HG03025 (cell line): Measurements from ENCODE around the gene DHX36.
A peak's percentile ranks its signal among the peaks of the same experiment; 100 is the strongest.

Experiments
- ATAC-seq: cut with Tn5 transposase; IDR thresholded peaks from one replicate; pipeline ENCODE4 v1.9.1; 2021; ENCODE audit warnings: mild to moderate bottlenecking, moderate library complexity; ENCODE audit not compliant: unreplicated experiment, low FRiP score

The DHX36 gene

DNA sequence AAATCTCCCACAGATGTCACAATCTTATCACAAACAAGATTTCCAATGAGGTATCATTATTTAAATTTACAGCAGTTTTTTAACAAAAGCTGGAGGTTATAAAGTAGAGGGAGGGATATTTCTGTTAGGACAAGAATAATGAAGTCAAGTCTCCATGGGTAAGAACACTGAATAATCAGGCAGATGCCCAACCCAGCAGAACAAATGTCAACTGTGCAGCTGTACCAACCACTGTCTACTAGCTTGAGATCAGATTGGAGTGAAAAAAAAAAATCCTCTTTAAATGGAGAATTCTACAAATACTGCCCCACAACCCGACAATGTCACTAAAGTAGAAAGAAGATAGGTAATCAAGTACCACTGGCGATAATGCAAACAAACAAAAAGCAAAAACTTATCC lies 30.3 kb downstream of the DHX36 start:
- no peak for ATAC-seq

DNA sequence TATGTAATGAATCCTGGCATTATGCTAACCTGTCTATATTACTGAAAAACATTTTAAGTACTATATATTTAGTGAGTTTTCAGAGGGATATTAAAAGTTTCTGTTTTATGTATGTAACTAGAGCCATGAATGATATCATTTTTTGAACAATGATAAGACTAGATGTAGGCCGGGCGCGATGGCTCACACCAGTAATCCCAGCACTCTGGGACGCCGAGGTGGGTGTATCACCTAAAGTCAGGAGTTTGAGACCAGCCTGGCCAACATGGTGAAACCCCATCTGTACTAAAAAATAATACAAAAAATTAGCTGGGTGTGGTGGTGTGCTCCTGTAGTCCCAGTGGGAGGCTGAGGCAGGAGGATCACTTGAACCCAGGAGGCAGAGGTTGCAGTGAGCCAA lies 34.1 kb downstream of the DHX36 start:
- no peak for ATAC-seq

DNA sequence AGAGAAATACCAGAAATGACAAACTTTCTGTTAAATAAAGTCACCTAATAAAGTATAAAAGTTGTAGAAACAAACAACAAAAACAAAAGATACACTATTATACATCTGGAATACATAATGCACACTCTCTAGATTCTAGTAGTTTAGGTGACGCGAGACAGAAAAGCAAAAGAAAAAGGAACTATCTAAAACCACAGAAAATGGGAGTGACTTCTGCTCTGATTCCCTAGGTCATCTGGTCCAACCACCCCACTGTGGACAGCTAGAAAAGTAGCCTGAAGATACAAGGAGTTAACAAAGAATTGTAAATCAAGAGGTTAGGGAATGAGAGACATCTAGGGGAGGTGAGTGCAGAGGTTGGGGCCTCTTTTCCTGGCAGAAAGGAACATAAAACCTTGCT lies 39.1 kb downstream of the DHX36 start:
- ATAC-seq: no peak

DNA sequence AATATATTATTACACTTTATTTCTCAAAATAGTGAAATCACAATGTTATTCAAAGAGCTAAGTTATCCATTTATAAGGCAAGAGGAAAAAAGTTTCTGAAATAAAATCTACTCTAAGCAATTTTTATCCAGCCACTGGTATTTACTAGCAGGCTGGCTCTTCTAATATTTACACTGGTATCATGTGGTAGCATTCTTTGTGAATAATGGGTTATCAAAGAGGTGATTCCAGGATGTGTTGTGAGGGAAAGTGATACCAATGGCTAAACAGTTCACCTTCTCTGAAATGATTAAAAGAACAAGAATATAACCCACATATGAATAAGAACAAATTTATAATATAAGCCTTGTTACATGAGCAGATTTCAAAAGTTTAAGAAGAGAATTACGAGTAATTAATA lies 44.1 kb downstream of the DHX36 start:
- no peak for ATAC-seq

DNA sequence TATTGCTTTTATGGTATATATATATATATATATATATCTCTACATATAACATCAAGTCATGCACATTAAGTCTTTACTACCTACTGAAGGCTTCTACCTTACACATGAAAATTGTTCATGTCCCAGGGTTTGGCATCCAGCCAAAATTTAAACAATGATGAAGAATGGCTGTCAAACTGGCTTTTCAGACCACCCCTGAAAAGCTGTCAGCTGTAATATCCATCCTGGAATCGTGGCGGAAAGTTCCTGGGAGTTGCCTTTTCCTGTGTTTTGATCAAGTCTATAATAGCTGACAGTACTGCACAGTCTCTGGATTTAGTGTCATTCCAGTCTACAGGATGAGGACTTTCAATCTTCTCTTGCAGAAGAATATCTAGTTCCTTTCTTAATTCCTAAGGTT lies 48.3 kb downstream of the DHX36 start:
- ATAC-seq: no peak

DNA sequence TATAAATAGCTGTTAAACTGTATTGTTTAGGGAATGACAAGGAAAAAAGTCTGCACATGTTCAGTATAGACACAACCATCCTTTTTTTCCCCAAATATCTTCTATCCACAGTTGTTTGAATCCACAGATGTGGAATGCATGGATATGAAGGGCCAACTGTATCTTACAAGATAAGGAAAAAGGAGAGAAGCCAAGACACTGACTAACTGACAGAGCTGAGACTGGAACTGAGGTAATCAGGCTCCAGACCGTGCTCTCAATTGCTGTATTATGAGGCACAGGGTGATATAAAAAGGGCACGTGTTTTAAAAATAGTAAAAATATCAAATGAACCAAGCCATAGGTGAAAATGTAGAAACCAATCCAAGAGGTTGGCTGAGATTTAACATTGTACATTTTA lies 49.0 kb downstream of the DHX36 start:
- ATAC-seq: no peak

DNA sequence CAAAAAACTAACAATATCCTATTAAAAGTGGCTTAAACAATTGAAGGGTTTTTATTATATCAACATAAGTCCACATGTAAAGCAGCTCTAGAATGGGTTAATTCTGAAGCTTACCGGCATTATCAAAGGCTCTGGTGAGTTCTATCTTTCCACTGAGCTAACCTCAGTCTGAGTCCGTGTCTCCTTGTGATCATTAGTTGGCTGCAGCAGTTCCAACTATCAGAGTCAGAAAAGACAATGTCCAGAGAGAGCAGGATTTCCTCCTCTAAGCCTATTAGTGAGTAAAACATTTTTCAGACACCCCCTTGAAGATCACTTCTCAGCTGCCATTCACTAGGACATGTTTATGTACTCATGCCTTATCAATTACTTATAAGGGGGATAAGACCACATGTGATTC lies 49.9 kb downstream of the DHX36 start:
- ATAC-seq: no peak

DNA sequence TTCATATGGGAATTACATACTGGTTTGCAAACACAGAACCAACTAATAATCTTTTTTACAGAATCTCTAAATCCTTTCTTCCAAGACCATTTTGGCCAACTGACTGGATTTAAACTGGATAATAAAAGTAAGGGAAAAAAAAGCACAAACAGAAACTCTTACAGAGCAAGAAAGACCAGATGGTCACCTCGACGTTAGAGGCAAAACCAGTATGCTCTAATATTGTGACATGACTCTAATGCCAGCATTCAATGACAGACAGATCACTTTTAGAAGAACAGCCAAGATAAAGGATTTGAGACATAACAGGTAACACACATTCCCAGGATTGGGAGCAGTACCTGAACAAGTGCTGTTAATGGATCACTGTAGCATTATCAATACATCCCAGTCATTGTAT lies 50.9 kb downstream of the DHX36 start:
- no peak for ATAC-seq

DNA sequence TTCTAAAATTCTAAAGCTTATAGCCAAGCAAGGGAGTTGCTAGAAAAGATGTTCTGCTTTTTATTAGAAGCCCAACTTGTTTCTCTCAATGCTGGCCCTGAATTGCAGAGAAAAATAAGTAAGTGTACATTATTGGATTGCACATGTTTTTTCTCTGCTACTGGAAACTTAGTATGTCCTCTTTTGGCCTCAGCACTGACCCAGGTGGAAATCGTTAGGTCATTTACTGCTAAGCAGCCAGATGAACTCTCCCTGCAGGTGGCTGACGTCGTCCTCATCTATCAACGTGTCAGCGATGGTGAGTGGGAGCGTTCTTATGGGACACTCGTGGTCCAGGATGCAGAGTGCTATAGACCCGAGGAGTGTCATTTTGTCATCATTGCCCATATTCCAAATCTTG lies 69.8 kb downstream of the DHX36 start:
- ATAC-seq: no peak

DNA sequence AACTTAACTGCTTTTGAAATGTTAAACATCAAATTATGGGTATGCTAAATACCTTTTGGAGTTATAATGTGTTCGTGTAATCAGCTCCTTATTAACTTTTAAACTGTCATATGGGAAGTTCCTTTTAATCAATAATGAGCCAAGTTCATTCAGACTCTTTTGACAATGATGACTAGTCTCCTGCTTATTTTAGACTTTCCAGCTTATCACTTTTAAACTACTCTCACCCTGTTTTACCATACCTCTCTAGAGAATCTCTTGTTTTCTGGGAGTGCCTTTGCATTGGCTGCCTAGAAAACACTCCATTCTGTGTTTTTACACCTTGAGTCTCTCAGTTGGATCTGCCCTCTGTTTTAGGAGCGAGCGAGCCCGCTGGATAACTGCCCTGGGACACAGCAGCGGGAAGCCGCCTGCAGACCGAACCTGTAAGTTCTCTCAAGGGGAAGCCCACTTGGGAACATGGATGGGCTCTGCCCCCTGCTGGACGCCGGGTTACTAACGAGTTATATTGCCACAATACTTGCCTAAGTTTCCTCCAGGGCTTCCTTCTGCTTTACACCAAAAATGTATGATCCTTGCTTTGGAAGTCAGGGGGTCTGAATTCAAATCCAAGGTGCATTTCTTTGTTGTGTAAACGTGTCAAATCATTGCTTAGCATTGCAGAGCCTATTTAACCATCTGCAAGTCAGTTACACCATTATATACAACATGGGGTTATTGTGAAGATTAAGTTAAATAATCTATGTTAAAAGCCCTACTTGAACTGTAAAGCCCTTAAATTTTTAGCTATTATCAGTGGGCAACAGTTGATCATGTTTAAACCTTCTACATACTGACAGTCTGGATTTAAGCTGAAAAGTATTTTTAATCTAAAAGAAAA lies 71.3 kb downstream of the DHX36 start:
- peak; percentile 95 for ATAC-seq

DNA sequence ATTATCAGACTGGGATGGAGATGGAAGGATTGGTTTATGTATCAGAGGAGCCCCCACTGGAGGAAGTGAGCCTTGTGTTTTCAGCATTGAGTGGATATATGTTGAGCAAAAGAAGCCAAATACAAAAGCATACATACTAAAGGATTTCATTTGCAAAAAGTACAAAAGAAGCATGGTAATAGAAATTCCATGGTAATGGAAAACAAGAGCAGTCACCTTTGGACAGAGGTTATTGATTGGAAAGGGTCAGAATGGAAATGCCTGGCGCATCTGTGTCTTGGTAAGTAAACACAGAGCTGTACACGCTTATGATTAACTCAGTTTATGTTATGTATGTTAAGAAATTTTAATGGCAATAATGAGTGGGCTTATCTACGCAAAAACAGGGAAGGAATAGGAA lies 72.7 kb downstream of the DHX36 start:
- no peak for ATAC-seq

DNA sequence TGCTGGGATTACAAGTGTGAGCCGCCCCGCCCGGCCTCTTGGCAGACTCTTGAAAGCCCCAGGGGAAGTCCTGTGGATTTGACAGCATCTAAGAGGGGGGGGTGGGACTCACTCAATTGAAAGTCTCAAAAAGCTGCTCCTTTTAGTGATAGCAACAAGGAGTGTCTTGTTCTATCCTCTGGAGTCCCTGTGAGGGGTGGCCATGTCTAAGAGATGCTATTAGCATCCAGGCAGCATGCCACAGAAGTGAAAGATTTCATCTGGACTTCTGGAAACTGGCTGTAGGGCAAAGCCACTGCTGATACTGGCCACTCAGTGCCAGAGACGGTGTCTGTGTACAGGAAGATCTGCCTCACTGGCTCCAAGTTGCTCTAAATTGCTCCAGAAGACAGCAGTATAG lies 74.0 kb downstream of the DHX36 start:
- no peak for ATAC-seq

DNA sequence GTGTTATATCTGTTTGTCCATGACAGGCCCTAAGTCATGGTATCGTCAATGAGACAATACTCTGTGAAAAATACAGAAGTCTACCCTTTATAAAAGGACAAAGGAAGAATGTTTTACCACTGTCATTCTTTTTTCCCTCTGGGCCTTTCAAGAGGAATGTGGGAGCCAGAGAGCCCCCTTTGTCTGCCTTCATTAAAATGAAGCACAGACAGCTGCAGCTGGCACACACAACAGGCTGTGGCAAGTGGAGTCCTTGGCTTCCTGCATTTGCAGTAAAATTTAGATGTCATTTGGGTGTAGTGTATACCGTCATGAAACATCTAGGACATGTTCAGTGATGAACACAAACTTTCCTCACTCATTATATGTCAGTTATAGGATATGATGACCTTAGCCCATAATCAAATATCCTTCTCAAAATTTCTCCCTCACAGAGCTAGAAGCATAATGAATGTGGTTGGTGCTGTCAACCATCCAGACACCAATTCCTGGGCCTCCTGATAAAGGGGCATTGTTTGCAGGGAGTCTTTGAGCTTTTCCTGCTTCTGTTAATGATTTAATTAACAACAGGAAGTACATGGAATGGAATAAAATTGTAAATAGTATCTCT lies 76.4 kb downstream of the DHX36 start:
- no peak for ATAC-seq

DNA sequence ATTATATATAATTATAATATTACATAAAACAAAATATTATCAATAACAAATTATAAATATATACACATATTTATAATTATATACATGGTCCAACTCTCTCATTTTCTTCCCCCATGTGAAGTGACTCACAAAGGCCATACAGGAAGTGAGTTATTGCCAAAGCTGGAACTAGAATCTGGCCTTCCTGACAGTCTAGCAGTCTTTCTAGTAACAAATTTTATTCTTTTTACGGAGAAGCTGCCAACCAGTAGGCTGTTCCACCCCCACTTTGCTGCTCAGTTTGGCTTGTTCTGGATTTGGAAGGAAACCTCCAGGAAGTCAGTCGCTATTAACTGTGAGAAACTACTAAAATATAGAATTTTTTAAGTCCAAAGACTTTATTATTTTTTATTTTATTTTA lies 79.6 kb downstream of the DHX36 start:
- ATAC-seq: no peak

DNA sequence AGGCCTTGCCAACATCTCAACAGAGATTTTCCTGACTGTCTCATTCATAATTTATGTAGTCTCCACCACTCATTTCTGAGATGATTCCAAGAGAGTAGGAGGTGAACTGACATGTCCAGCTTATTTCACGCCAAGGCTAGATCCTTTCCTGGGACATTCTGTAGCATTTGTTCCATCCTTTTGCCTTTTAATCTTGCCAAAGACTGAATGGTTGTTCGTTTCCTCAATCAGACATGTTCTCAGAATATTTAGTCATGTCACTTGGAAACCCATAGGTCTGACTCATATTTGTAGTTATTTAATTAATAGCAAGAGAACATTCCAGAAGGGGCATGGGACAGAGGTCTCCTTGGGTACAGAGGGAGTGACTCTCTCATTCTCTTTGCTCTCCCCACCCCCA lies 80.9 kb downstream of the DHX36 start:
- ATAC-seq: no peak

DNA sequence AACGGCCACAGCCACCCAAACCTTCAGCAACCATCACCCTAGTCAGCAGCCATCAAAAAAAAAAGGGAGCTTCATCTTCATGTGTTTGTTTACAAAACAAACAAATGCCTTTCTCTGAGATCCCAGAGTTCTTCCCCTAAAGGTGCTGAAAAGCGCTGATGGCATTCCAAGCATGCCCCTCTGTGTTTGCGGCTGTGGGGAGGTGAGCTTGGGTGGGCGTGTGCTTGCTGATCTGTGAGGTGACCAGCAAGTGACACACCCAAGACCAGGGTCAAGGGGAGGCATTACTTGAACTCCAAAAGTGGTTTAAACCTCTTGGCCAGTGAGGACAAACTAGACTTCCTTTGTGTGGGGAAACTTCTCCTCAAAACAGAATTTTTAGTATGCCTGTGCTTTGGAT lies 81.5 kb downstream of the DHX36 start:
- ATAC-seq: no peak

DNA sequence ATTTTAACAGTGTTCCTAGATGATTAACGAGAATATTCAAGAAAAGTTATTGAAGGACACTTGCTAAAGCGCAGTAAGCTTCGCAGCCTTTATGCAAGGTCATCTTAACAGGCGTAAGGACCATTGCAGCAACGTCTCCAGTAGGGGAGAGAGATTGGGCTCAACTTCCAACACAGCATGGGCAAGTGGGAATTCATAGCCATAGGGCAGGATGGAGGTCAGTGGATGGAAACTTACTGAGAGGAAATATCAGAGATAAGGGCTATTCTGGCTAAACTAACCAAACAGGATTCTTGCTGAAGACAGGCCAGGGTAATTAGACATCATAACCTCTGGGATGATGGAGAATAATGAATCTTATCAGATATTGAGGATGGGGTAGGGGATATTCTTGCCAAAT lies 82.8 kb downstream of the DHX36 start:
- no peak for ATAC-seq

DNA sequence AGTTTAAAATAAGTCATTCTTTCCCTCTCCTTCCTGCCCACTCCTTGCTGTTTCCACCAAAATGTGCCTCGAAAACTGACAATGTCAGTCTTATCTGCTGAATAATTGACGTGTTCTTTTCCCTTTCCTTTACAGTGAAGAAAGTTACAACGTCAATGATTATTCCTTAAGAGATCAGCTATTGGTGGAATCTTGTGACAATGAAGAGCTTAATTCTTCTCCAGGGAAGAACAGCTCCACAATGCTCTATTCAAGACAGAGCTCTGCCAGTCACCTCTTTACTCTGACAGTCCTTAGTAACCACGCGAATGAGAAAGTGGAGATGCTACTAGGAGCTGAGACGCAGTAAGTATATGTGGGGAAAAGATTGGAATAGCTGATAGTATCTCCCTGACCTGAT lies 84.1 kb downstream of the DHX36 start:
- ATAC-seq: no peak

DNA sequence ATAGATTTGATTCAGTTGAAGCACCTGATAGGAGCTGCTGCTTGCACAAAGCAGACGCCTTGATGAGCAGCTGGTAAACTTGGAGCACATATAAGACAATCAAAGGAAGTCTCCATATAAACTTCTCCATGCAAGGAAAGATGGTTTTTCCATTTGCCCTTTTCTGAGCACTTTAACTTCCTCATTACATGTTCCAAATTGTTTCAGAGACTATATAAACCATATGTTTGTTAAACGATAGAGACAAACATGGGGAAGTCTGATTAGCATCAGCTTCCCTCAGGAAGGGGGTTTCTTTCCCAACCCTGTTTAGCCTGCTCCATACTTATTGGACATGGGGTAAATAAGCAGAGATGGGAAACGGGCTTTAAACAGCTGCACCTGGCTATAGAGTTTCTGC lies 88.0 kb downstream of the DHX36 start:
- no peak for ATAC-seq

DNA sequence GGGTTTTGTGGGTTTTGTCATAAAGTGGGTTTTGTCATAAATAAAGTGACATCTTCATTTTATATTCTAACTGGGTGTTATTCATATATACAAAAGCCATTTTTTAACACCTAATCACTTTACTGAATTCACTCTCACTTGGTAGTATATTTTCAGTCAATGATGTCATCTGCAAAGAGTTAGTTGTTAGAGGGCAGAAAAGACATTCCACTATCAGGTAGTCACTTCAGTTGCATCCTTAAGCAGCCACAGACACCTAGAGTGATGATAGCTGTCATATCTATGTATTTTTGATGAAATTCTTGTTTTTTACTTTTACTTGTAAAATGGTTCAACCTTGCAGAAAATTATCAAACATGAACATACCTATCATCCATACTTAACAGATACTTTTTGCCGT lies 89.0 kb downstream of the DHX36 start:
- no peak for ATAC-seq

DNA sequence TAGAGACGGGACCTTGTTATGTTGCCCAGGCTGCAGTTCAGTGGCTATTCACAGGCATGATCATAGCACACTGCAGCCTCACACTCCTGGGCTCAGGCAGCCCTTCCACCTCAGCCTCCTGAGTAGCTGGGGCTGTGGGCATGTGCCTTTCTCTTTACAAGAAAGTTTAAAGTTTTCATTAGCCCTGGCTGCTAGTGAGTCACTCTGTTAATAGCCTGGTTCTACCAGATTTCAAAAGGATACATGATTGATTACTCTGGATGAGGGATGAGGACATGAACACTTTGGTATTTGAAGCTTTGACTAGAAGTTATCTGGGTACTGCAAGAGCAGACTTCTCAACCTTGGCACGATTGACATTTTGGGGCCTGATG lies 95.1 kb downstream of the DHX36 start:
- no peak for ATAC-seq

DNA sequence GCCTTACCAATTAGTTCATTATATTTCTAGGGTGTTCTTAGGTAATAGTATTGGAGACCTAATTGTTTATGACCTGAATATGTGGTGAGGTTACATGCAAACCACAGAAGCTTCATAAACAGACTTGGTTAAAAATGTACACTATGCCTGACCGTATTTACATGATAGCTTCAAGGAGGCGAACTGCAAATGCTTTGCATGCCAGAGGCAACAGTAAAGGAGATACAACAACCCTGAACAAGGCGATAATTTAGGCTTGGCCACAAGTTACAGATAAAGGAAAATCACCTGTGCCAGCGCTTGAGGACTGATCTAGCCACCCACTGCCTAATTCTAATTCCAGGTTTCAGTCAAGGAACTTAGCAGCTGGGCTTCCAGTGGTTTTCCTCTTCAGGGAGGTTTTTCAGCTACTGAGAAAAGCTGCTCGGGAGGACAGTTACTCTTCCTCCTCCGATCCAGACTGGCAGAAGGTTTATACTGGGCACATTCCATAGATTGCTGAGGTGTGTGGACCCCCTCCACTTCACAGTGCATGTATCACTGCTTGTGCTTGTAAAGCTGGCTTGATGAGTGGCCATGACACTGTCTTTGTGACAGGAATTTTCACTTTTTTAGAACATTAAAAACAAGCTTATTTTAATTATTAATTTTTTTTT lies 95.6 kb downstream of the DHX36 start:
- ATAC-seq: no peak
